ENCODE results near the gene DMRTB1. TPM values are rescaled to one million over a fixed set of nuclear protein-coding genes. Genes with fewer than 3 reads are reported as not detected.

The DMRTB1 gene
- total and polyA plus RNA-seq, 2 of the 8 experiments (the other 6 are each of a cell fraction or from before 2014, with no cell fraction given): 0.06 to 0.35 TPM

GRCh38 chr1:53498555-53499131 lies 39.4 kb downstream of the DMRTB1 start:
- Histone ChIP-seq H4K5ac (ENCODE audit: insufficient read length, low read depth, low read length) (no peak overlapping the region), H3K4ac (replicated peaks; ENCODE audit: insufficient read length, low read depth, low read length) (no peak overlapping the region), H4K8ac (ENCODE audit: extremely low read depth, insufficient read depth, low read length) (no peak overlapping the region), H3K23me2 (ENCODE audit: low read depth, low read length) (no peaks in the 10 kb centered on the region), H4K91ac (replicated peaks; ENCODE audit: insufficient read length, low read length) (no peak overlapping the region), H2BK5ac (ENCODE audit: low read depth, low read length) (no peak overlapping the region), H3K4me3 (ENCODE audit: extremely low read depth in 1 of 4, insufficient read depth in 2 of 4, low read depth in 3 of 4, low read length in 4 of 4) (no peak overlapping the region), H3K14ac (ENCODE audit: insufficient read length) (no peak overlapping the region), H2AK5ac (ENCODE audit: low read depth, low read length) (no peak overlapping the region), H3K79me1 (ENCODE audit: low read depth, low read length) (no peaks in the 10 kb centered on the region), H2AFZ (ENCODE audit: low read length) (no peak overlapping the region), H3K9ac (replicated peaks in 1 of 4; ENCODE audit: extremely low read depth in 1 of 4, low read depth in 3 of 4, low read length in 3 of 4) (no peak overlapping the region), H2BK20ac (ENCODE audit: low read length) (no peak overlapping the region), H3K23ac (ENCODE audit: insufficient read length) (no peak overlapping the region), H3K36me3 (ENCODE audit: control insufficient read depth in 2 of 4, insufficient read depth in 4 of 4, low read length in 3 of 4) (no peaks in the 10 kb centered on the region), H3K18ac (ENCODE audit: extremely low read depth, low read length) (no peak overlapping the region), H3K27me3 (replicated peaks in 1 of 4; ENCODE audit: control insufficient read depth in 3 of 4, extremely low read depth in 1 of 4, insufficient read depth in 3 of 4, low read length in 3 of 4) (no peaks in the 10 kb centered on the region; a peak in 2 of 7 replicates), H3K4me2 (ENCODE audit: insufficient read depth in 1 of 2, low read depth in 2 of 2, low read length in 2 of 2) (no peak overlapping the region), H2BK12ac (ENCODE audit: low read depth, low read length) (no peak overlapping the region), H3K56ac (replicated peaks; ENCODE audit: insufficient read length, low read depth, low read length) (no peak overlapping the region), H3K4me1 (replicated peaks in 1 of 4; ENCODE audit: control insufficient read depth in 3 of 4, insufficient read depth in 4 of 4, low read length in 3 of 4) (peaks cover 0 to 15% (median 8%) of the 10 kb centered on the region in 4 experiments; a peak in 6 of 7 replicates), H4K20me1 (replicated peaks in 1 of 2; ENCODE audit: control insufficient read depth in 1 of 2, insufficient read depth in 2 of 2, low read length in 2 of 2) (no peaks in the 10 kb centered on the region), H3K79me2 (ENCODE audit: control insufficient read depth in 1 of 2, insufficient read depth in 2 of 2, low read length in 2 of 2) (no peaks in the 10 kb centered on the region), H2BK120ac (replicated peaks; ENCODE audit: low read depth, low read length) (no peak overlapping the region), H2BK15ac (ENCODE audit: low read length) (no peak overlapping the region), H3K9me3 (ENCODE audit: insufficient read depth in 2 of 2, low read depth in 1 of 2, low read length in 1 of 2) (no peaks in the 10 kb centered on the region), H3K27ac (ENCODE audit: low read depth, low read length) (no peak overlapping the region)
- 95% methylated on average over 9 of the region's 9 CpGs; no CpG with 5 or more reads in 1 of the 2 experiments for WGBS, 2 experiments (ENCODE audit: extremely low coverage in 1 of 2, insufficient coverage in 1 of 2, insufficient read length in 1 of 2, insufficient replicate concordance in 2 of 2, low coverage in 1 of 2, low lambda C conversion rate in 2 of 2, missing lambda C conversion rate in 1 of 2)
- TF ChIP-seq CREB1 (IDR thresholded peaks at IDR 0.05) (no peak), RFX5 (IDR thresholded peaks at IDR 0.05; ENCODE audit: borderline replicate concordance, low read depth, low read length) (no peak), EZH2 (IDR thresholded peaks at IDR 0.05; ENCODE audit: low read depth, low read length, severe bottlenecking) (no peak), TAF1 (IDR thresholded peaks at IDR 0.05; ENCODE audit: low read depth, low read length) (no peak), RAD21 (IDR thresholded peaks at IDR 0.05 in 1 of 2, conservative IDR thresholded peaks at IDR 0.05 in 1 of 2; ENCODE audit: low read depth in 2 of 2, low read length in 2 of 2) (no peak)
- ChIA-PET CTCF (ENCODE audit: partially characterized antibody) (interaction anchor here (0.6 to 4.4 kb wide), 12 partner anchors 9 to 187 kb away, joined by 3 to 40 read pairs (median 4); no protein-coding TSS in a partner anchor), POLR2A (ENCODE audit: partially characterized antibody) (no interaction called here)
- no peak for DNase-seq (ENCODE audit: low read depth in 1 of 2, low spot score in 2 of 2)
- no peak for FAIRE-seq
